ENCODE measurements around the gene RPN1. TPM values are rescaled to one million over a fixed set of nuclear protein-coding genes. Genes with fewer than 3 reads are reported as not detected.

Gene RPN1
- total and polyA plus RNA-seq, 7 donors, result 33.6 to 220 (median 137) TPM

- Histone ChIP-seq H3K9me3 (no peaks in the 10 kb centered on the region), H3K36me3 (peaks cover 38 to 94% (median 49%) of the 10 kb centered on the region in 4 donors), H3K4me3 (no peak overlapping the region), H3K27ac (peak overlapping the region in 2 of 4 donors; percentile 27 to 48), H3K27me3 (no peaks in the 10 kb centered on the region), H3K4me1 (peaks cover 0 to 14% (median 5%) of the 10 kb centered on the region in 4 donors)
- peak; percentile 42 for DNase-seq
- no peak for TF ChIP-seq POLR2AphosphoS5 (IDR thresholded peaks at IDR 0.05)
- TF ChIP-seq CTCF (IDR thresholded peaks at IDR 0.05), result no peak
- no peak for TF ChIP-seq EP300 (IDR thresholded peaks at IDR 0.05)
- no peak for TF ChIP-seq POLR2A (IDR thresholded peaks at IDR 0.05)
- intact Hi-C loops (cut with DNase I), result no loop called here
- WGBS, 2 donors, result 94 to 97% methylated on average over 11 of the region's 11 CpGs
These were observed 26.0 kb downstream of the RPN1 start for GRCh38 chr3:128624526-128625138.

- H3K4me1 ChIP-seq, result peaks cover 0 to 19% (median 12%) of the 10 kb centered on the region in 4 donors
- DNase-seq, result peak; percentile 70
- intact Hi-C loops (cut with DNase I), result no loop called here
- peak in 1 of 4 donors; percentile 29 for TF ChIP-seq EP300 (IDR thresholded peaks at IDR 0.05)
- TF ChIP-seq CTCF (IDR thresholded peaks at IDR 0.05), result no peak
- no peak for TF ChIP-seq POLR2A (IDR thresholded peaks at IDR 0.05)
- peaks cover 38 to 93% (median 46%) of the 10 kb centered on the region in 4 donors for H3K36me3 ChIP-seq
- H3K27me3 ChIP-seq, result no peaks in the 10 kb centered on the region
- peak overlapping the region in 2 of 4 donors; percentile 27 to 61 for H3K27ac ChIP-seq
- 72 to 75% methylated on average over 7 of the region's 7 CpGs for WGBS, 2 donors
- no peak overlapping the region for H3K4me3 ChIP-seq
- H3K9me3 ChIP-seq, result no peaks in the 10 kb centered on the region
These were observed 26.8 kb downstream of the RPN1 start for GRCh38 chr3:128623762-128624176.

GRCh38 chr3:128621931-128622330 lies 28.7 kb downstream of the RPN1 start:
- TF ChIP-seq EP300 (IDR thresholded peaks at IDR 0.05) (no peak), POLR2AphosphoS5 (IDR thresholded peaks at IDR 0.05) (no peak), POLR2A (IDR thresholded peaks at IDR 0.05) (no peak), CTCF (IDR thresholded peaks at IDR 0.05) (no peak)
- 93 to 95% methylated on average over 9 of the region's 9 CpGs for WGBS, 2 donors
- Histone ChIP-seq H3K9me3 (no peaks in the 10 kb centered on the region), H3K4me1 (peaks cover 0 to 26% (median 18%) of the 10 kb centered on the region in 4 donors), H3K4me3 (no peak overlapping the region), H3K27ac (no peak overlapping the region), H3K27me3 (no peaks in the 10 kb centered on the region), H3K36me3 (peaks cover 38 to 79% (median 43%) of the 10 kb centered on the region in 4 donors)
- intact Hi-C loops (cut with DNase I), result no loop called here
- DNase-seq, result no peak

- no peak overlapping the region for H3K27ac ChIP-seq
- H3K36me3 ChIP-seq, result peaks cover 31 to 72% (median 36%) of the 10 kb centered on the region in 4 donors
- H3K4me3 ChIP-seq, result no peak overlapping the region
- intact Hi-C loops (cut with DNase I), result no loop called here
- no peak for DNase-seq
- no peaks in the 10 kb centered on the region for H3K9me3 ChIP-seq
- peaks cover 0 to 27% (median 18%) of the 10 kb centered on the region in 4 donors for H3K4me1 ChIP-seq
- no peak for TF ChIP-seq POLR2AphosphoS5 (IDR thresholded peaks at IDR 0.05)
- no peak for TF ChIP-seq EP300 (IDR thresholded peaks at IDR 0.05)
- TF ChIP-seq POLR2A (IDR thresholded peaks at IDR 0.05), result no peak
- no peak for TF ChIP-seq CTCF (IDR thresholded peaks at IDR 0.05)
- H3K27me3 ChIP-seq, result no peaks in the 10 kb centered on the region
- 89 to 92% methylated on average over 6 of the region's 6 CpGs for WGBS, 2 donors
These were observed 29.4 kb downstream of the RPN1 start for GRCh38 chr3:128621234-128621633.

All from sigmoid colon (tissue), 7 donors.